Endothelial cell of umbilical vein (primary cell): ENCODE data around the gene TMEM47. TPM values are rescaled to one million over a fixed set of nuclear protein-coding genes. Genes with fewer than 3 reads are reported as not detected.
A peak's percentile ranks its signal among the peaks of the same experiment; 100 is the strongest.

ENCODE experiments used
- BruUV-seq: library from RNA; stranded (reverse); fragments of 400-500 nt; replicated peaks from 2 replicates; lab custom pipeline; 2021; lab: Mats Ljungman, UMichigan
- CTCF ChIA-PET: fragments of 300-600, 350-600 bp; sonication (Branson Sonifier 250); formaldehyde crosslinking; loops from one replicate; lab custom pipeline; 2021; ENCODE audit warnings: antibody characterized with exemption, inconsistent platforms; lab: Charles Lee
- POLR2A ChIA-PET: fragments of 300-600, 350-600 bp; sonication (Branson Sonifier 250); formaldehyde crosslinking; loops from one replicate; lab custom pipeline; 2021; ENCODE audit warnings: antibody characterized with exemption, inconsistent platforms; lab: Charles Lee
- DNase-seq: peaks from one replicate; pipeline ENCODE4 v3.0.0-alpha.2; 2011; ENCODE audit warnings: low read depth, low spot score
- FAIRE-seq: peaks from 2 replicates; lab custom pipeline; 2011; peaks lifted over from hg19 to GRCh38; lab: Jason Lieb, UNC
- H2AFZ ChIP-seq: 2 replicates; pipeline ENCODE4 v1.6.0; 2012; ENCODE audit warnings: low read depth, low read length, control low read depth, inconsistent platforms
- H3K27ac ChIP-seq: 2 replicates; pipeline ENCODE4 v1.5.1; 2011; ENCODE audit warnings: low read depth, mild to moderate bottlenecking, control low read depth, low read length, moderate library complexity; ENCODE audit not compliant: insufficient read depth
- H3K27me3 ChIP-seq, 2 experiments: 2 replicates each; pipeline versions ENCODE4 v1.6.0 to v1.6.1; 2011; ENCODE audit warnings: low read length in 2 of 2, mixed read lengths in 1 of 2; ENCODE audit not compliant: control insufficient read depth in 2 of 2, insufficient read depth in 2 of 2
- H3K36me3 ChIP-seq, 2 experiments: 2 replicates in 1 of 2; 3 replicates in 1 of 2; pipeline ENCODE4 v1.5.1; 2011; ENCODE audit warnings: low read length in 2 of 2, mild to moderate bottlenecking in 1 of 2, moderate library complexity in 1 of 2; ENCODE audit not compliant: control insufficient read depth in 2 of 2, insufficient read depth in 2 of 2; ENCODE audit errors: extremely low read depth in 1 of 2
- H3K4me1 ChIP-seq: 3 replicates; pipeline ENCODE4 v1.5.1; 2011; ENCODE audit warnings: mild to moderate bottlenecking, low read length; ENCODE audit not compliant: control insufficient read depth, insufficient read depth; ENCODE audit errors: extremely low read depth
- H3K4me2 ChIP-seq: 2 replicates; pipeline ENCODE4 v1.6.1; 2011; ENCODE audit warnings: low read length, control low read depth, mixed read lengths; ENCODE audit not compliant: insufficient read depth
- H3K4me3 ChIP-seq, 3 experiments: fragments of 200-600 bp in 1 of 3; sonication (generic), shearing (Covaris generic) in 1 of 3; replicated peaks in 1 of 3; 2 replicates each; pipeline ENCODE4 v1.5.1; 2011 to 2016; ENCODE audit warnings: control low read depth in 3 of 3, low read length in 3 of 3, mild to moderate bottlenecking in 2 of 3, inconsistent platforms in 1 of 3, low read depth in 1 of 3, moderate library complexity in 1 of 3; ENCODE audit not compliant: insufficient read depth in 1 of 3
- H3K79me2 ChIP-seq: 2 replicates; pipeline ENCODE4 v1.6.0; 2012; ENCODE audit warnings: low read length, inconsistent platforms; ENCODE audit not compliant: control insufficient read depth, insufficient read depth
- H3K9ac ChIP-seq: replicated peaks from 2 replicates; pipeline ENCODE3; 2011; ENCODE audit warnings: low read length, control low read depth; ENCODE audit not compliant: insufficient read depth; ENCODE audit errors: extremely low read depth
- H3K9me1 ChIP-seq: replicated peaks from 3 replicates; pipeline ENCODE4 v1.6.0; 2011; ENCODE audit warnings: mild to moderate bottlenecking, low read length; ENCODE audit not compliant: control insufficient read depth, insufficient read depth; ENCODE audit errors: extremely low read depth
- H3K9me3 ChIP-seq: replicated peaks from 2 replicates; pipeline ENCODE4 v1.5.1; 2012; ENCODE audit warnings: low read length, inconsistent platforms; ENCODE audit not compliant: control insufficient read depth, insufficient read depth
- H4K20me1 ChIP-seq: replicated peaks from 2 replicates; pipeline ENCODE3; 2011; ENCODE audit warnings: mild to moderate bottlenecking, low read length; ENCODE audit not compliant: control insufficient read depth, insufficient read depth; ENCODE audit errors: extremely low read depth
- CTCF ChIP-seq, 2 donors: IDR thresholded peaks; 1 replicate in 1 of 2; 2 replicates in 1 of 2; pipeline ENCODE4 v1.5.1; 2011; ENCODE audit warnings: low read length in 2 of 2, mild to moderate bottlenecking in 2 of 2, moderate library complexity in 2 of 2, control low read depth in 1 of 2, inconsistent platforms in 1 of 2, low read depth in 1 of 2; ENCODE audit not compliant: insufficient read depth in 1 of 2; ENCODE audit errors: extremely low read depth in 1 of 2
- EZH2 ChIP-seq: IDR thresholded peaks from 2 replicates; pipeline ENCODE4 v1.6.1; 2012; ENCODE audit warnings: borderline replicate concordance, low read depth, mild to moderate bottlenecking, moderate library complexity, low read length, inconsistent platforms; ENCODE audit not compliant: severe bottlenecking
- FOS ChIP-seq: IDR thresholded peaks from 2 replicates; pipeline ENCODE4 v1.6.1; 2011; ENCODE audit warnings: mild to moderate bottlenecking, low read length, moderate library complexity, borderline replicate concordance; ENCODE audit not compliant: insufficient read depth
- GATA2 ChIP-seq: IDR thresholded peaks from 2 replicates; pipeline ENCODE4 v1.7.0; 2011; ENCODE audit warnings: low read depth, mild to moderate bottlenecking, moderate library complexity, mixed read lengths, low read length; ENCODE audit not compliant: insufficient read length, insufficient read depth
- JUN ChIP-seq: IDR thresholded peaks from 2 replicates; pipeline ENCODE4 v1.6.1; 2011; ENCODE audit warnings: borderline replicate concordance, low read depth; ENCODE audit not compliant: insufficient read length, insufficient read depth
- MYC ChIP-seq: IDR thresholded peaks from one replicate; pipeline ENCODE4 v1.6.1; 2011; ENCODE audit warnings: mild to moderate bottlenecking, low read depth, low read length
- POLR2A ChIP-seq: IDR thresholded peaks from 2 replicates; pipeline ENCODE4 v1.6.1; 2012; ENCODE audit warnings: low read depth, mild to moderate bottlenecking, control low read depth, low read length
- POLR2AphosphoS5 ChIP-seq: IDR thresholded peaks from 2 replicates; pipeline ENCODE4 v1.6.1; 2012; ENCODE audit warnings: low read depth, mild to moderate bottlenecking, control low read depth, low read length, moderate library complexity; ENCODE audit not compliant: insufficient read depth
- dilution Hi-C: fragments of 300-500 bp; cut with MboI; formaldehyde crosslinking; loops from one replicate; pipeline ENCODE4 v1.15.0; 2019; ENCODE audit warnings: low sequenced_read_pairs; ENCODE audit not compliant: extremely low pct_ligation_motif_present
- intact Hi-C: fragments of 100-400 bp; cut with micrococcal nuclease; formaldehyde crosslinking; loops from one replicate; pipeline ENCODE4 v1.10.0; 2022
- polyA plus RNA-seq, 4 experiments: library from polyadenylated mRNA; depleted of rRNA in 3 of 4; stranded (reverse) in 3 of 4; unstranded in 1 of 4; fragments of >200 nt; gene quantifications; 2 replicates each; pipeline versions ENCODE4 v1.2.1 to v1.2.3, GENCODE V29; 2011 to 2012; ENCODE audit warnings: missing spikeins in 1 of 4
- total RNA-seq: library from RNA; stranded (reverse); gene quantifications from 2 replicates; pipeline ENCODE4 v1.2.3, GENCODE V29; 2021
- TF ChIP-seq, protein P1 (sequence below): IDR thresholded peaks from 2 replicates; pipeline ENCODE4 v1.6.1; 2011; ENCODE audit not compliant: insufficient read depth, insufficient read length

Gene TMEM47
- total and polyA plus RNA-seq, 2 donors (not counting 3 experiments of a cell fraction or from before 2014, with no cell fraction given) = 18.5 to 22.2 TPM

GRCh38 chrX:34654696-34655490, 2.2 kb downstream of the TMEM47 start:
- Histone ChIP-seq H3K4me1 (peaks cover 13% of the 10 kb centered on the region), H3K9me3 (no peaks in the 10 kb centered on the region), H4K20me1 (no peaks in the 10 kb centered on the region), H3K9me1 (no peaks in the 10 kb centered on the region), H3K36me3 (no peaks in the 10 kb centered on the region), H3K4me3 (peak overlapping the region; percentile 59 to 95 (median 91)), H3K4me2 (peak overlapping the region; percentile 68), H3K27me3 (no peaks in the 10 kb centered on the region), H3K9ac (peak overlapping the region; percentile 70), H2AFZ (no peak overlapping the region), H3K27ac (peak overlapping the region; percentile 74), H3K79me2 (peaks cover 64% of the 10 kb centered on the region)
- BruUV-seq = no TSS peak
- peak; percentile 54 for DNase-seq
- ChIA-PET POLR2A (interaction anchor here (1.7 kb wide), 1 partner anchor 70 kb away, joined by 6 read pairs; no protein-coding TSS in a partner anchor), CTCF (interaction anchor here (3.9 kb wide), 1 partner anchor 17 kb away, joined by 19 read pairs; no protein-coding TSS in a partner anchor)
- dilution Hi-C loops (no loop called here), intact Hi-C loops (loop anchor here (1.0 to 10.0 kb wide), 4 partner anchors 70 to 302 kb away; no protein-coding TSS in a partner anchor)
- TF ChIP-seq, protein P1, sequence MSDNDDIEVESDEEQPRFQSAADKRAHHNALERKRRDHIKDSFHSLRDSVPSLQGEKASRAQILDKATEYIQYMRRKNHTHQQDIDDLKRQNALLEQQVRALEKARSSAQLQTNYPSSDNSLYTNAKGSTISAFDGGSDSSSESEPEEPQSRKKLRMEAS = no peak
- TF ChIP-seq EZH2 = no peak
- no peak for TF ChIP-seq POLR2A
- no peak for TF ChIP-seq GATA2
- TF ChIP-seq FOS = no peak
- TF ChIP-seq JUN = no peak
- TF ChIP-seq CTCF (IDR thresholded peaks at IDR 0.05; ENCODE audit: extremely low read depth in 1 of 2, insufficient read depth in 1 of 2, low read depth in 1 of 2, low read length in 2 of 2) = no peak
- TF ChIP-seq POLR2AphosphoS5 = no peak
- TF ChIP-seq MYC = no peak
- FAIRE-seq = peak; percentile 49
